B cell (primary cell): ENCODE data around the gene KANK2. TPM values are rescaled to one million over a fixed set of nuclear protein-coding genes. Genes with fewer than 3 reads are reported as not detected.

ENCODE experiments used
- ATAC-seq: fragments of 200-7000 bp; cut with Tn5 transposase; one replicate; pipeline ENCODE4 v1.10.0; 2021; ENCODE audit warnings: low read depth, mild to moderate bottlenecking, moderate number of reproducible peaks, moderate library complexity
- CTCF ChIA-PET: fragments of 350-600 bp; sonication (Branson Sonifier 250); formaldehyde crosslinking; loops from one replicate; lab custom pipeline; 2021; ENCODE audit warnings: antibody characterized with exemption, inconsistent platforms; lab: Charles Lee
- POLR2A ChIA-PET: fragments of 350-600 bp; sonication (Branson Sonifier 250); formaldehyde crosslinking; loops from one replicate; lab custom pipeline; 2021; ENCODE audit warnings: antibody characterized with exemption; lab: Charles Lee
- DNase-seq: peaks from one replicate; pipeline ENCODE4 v3.0.0; 2013
- H2AFZ ChIP-seq: 2 replicates; pipeline ENCODE4 v1.6.1; 2012; ENCODE audit warnings: mild to moderate bottlenecking, low read depth, low read length; ENCODE audit not compliant: insufficient read depth, poor library complexity, severe bottlenecking
- H3K27ac ChIP-seq, 2 donors: 1 replicate in 1 of 2; 2 replicates in 1 of 2; pipeline ENCODE4 v1.5.1; 2012 to 2013; ENCODE audit warnings: low read length in 2 of 2, mild to moderate bottlenecking in 2 of 2, moderate library complexity in 1 of 2
- H3K27me3 ChIP-seq, 4 experiments: fragments of 200-600 bp in 1 of 4; sonication (generic) in 1 of 4; replicated peaks in 1 of 4; 1 replicate in 2 of 4; 2 replicates in 2 of 4; pipeline versions ENCODE4 v1.6.1 to v1.7.0; 2013 to 2016; ENCODE audit warnings: low read length in 3 of 4, mild to moderate bottlenecking in 2 of 4, mixed read lengths in 1 of 4, moderate library complexity in 1 of 4; ENCODE audit not compliant: insufficient read depth in 4 of 4, control insufficient read depth in 3 of 4; ENCODE audit errors: control extremely low read depth in 1 of 4
- H3K36me3 ChIP-seq, 2 experiments: replicated peaks in 1 of 2; 1 replicate in 1 of 2; 2 replicates in 1 of 2; pipeline versions ENCODE4 v1.6.1 to v1.7.1; 2013; ENCODE audit warnings: low read length in 1 of 2; ENCODE audit not compliant: insufficient read depth in 2 of 2, control insufficient read depth in 1 of 2; ENCODE audit errors: control extremely low read depth in 1 of 2, extremely low read depth in 1 of 2
- H3K4me1 ChIP-seq, 2 donors: fragments of 200-600 bp in 1 of 2; sonication (generic) in 1 of 2; 1 replicate in 1 of 2; 2 replicates in 1 of 2; pipeline versions ENCODE4 v1.5.1 to v1.6.1; 2013 to 2017; ENCODE audit warnings: low read length in 2 of 2; ENCODE audit not compliant: control insufficient read depth in 2 of 2, insufficient read depth in 2 of 2
- H3K4me2 ChIP-seq: replicated peaks from 2 replicates; pipeline ENCODE3; 2012; ENCODE audit warnings: mild to moderate bottlenecking, low read depth, low read length; ENCODE audit not compliant: poor library complexity, severe bottlenecking
- H3K4me3 ChIP-seq, 5 experiments: fragments of 200-600 bp in 1 of 5; sonication (generic) in 1 of 5; 1 replicate in 3 of 5; 2 replicates in 2 of 5; pipeline versions ENCODE4 v1.5.1 to v1.7.0; 2011 to 2016; ENCODE audit warnings: low read length in 4 of 5, mild to moderate bottlenecking in 4 of 5, low read depth in 2 of 5, control low read depth in 1 of 5, moderate library complexity in 1 of 5; ENCODE audit not compliant: insufficient read depth in 1 of 5; ENCODE audit errors: control extremely low read depth in 1 of 5, extremely low read depth in 1 of 5
- H3K79me2 ChIP-seq: fragments of 200-600 bp; sonication (generic); one replicate; pipeline ENCODE4 v1.6.0; 2016; ENCODE audit warnings: low read length; ENCODE audit not compliant: control insufficient read depth, insufficient read depth
- H3K9ac ChIP-seq: fragments of 200-600 bp; sonication (generic); 2 replicates; pipeline ENCODE4 v1.6.1; 2017; ENCODE audit warnings: mild to moderate bottlenecking, low read length, moderate library complexity
- H3K9me3 ChIP-seq, 3 donors: one replicate each; pipeline versions ENCODE4 v1.6.1 to v1.7.1; 2013; ENCODE audit warnings: low read length in 2 of 3; ENCODE audit not compliant: control insufficient read depth in 2 of 3, insufficient read depth in 1 of 3; ENCODE audit errors: control extremely low read depth in 1 of 3
- H4K20me1 ChIP-seq: 2 replicates; pipeline ENCODE4 v1.6.0; 2012; ENCODE audit warnings: mild to moderate bottlenecking, low read length; ENCODE audit not compliant: insufficient read depth, control insufficient read depth, poor library complexity, severe bottlenecking
- H3K27ac Mint-ChIP-seq: one replicate; pipeline ENCODE4 v1.8.0; 2021; ENCODE audit warnings: mixed read lengths
- H3K27me3 Mint-ChIP-seq: one replicate; pipeline ENCODE4 v1.8.0; 2021; ENCODE audit warnings: mixed read lengths
- H3K4me1 Mint-ChIP-seq: one replicate; pipeline ENCODE4 v1.8.0; 2021; ENCODE audit warnings: mixed read lengths
- H3K4me3 Mint-ChIP-seq: one replicate; pipeline ENCODE4 v1.8.0; 2021; ENCODE audit warnings: mixed read lengths
- H3K9me3 Mint-ChIP-seq: one replicate; pipeline ENCODE4 v1.8.0; 2022; ENCODE audit warnings: mixed read lengths; ENCODE audit not compliant: insufficient read depth
- EZH2 ChIP-seq: IDR thresholded peaks from 2 replicates; pipeline ENCODE4 v1.6.1; 2012; ENCODE audit warnings: borderline replicate concordance, low read depth, mild to moderate bottlenecking, moderate library complexity, low read length; ENCODE audit not compliant: insufficient read depth, poor library complexity, severe bottlenecking
- WGBS: methylation state at CpG from one replicate; pipeline ENCODE4 v1.1.5; 2013; ENCODE audit warnings: missing lambda C conversion rate; ENCODE audit not compliant: insufficient coverage; 5-methylcytosine and 5-hydroxymethylcytosine counted together
- intact Hi-C: fragments of 100-400 bp; cut with micrococcal nuclease; formaldehyde crosslinking; loops from one replicate; pipeline ENCODE4 v1.10.0; 2022
- polyA plus RNA-seq: library from polyadenylated mRNA; depleted of rRNA; stranded (reverse); fragments of >200 nt; gene quantifications from 2 replicates; pipeline ENCODE4 v1.2.3, GENCODE V29; 2012
- total RNA-seq, 2 donors: library from RNA; stranded (reverse); fragments of 120-200 nt in 1 of 2; gene quantifications; 1 replicate in 1 of 2; 2 replicates in 1 of 2; pipeline versions ENCODE4 v1.2.3 to v1.2.4, GENCODE V29; 2013 to 2022
- TF ChIP-seq, protein P1 (sequence below): fragments of 200-600 bp; IDR thresholded peaks from one replicate; pipeline ENCODE4 v1.8.0; 2022; ENCODE audit warnings: antibody characterized with exemption, mild to moderate bottlenecking

KANK2 gene
- total and polyA plus RNA-seq, 2 donors (not counting 1 experiment from before 2014, with no cell fraction given): 0.54 to 18.9 TPM

DNA sequence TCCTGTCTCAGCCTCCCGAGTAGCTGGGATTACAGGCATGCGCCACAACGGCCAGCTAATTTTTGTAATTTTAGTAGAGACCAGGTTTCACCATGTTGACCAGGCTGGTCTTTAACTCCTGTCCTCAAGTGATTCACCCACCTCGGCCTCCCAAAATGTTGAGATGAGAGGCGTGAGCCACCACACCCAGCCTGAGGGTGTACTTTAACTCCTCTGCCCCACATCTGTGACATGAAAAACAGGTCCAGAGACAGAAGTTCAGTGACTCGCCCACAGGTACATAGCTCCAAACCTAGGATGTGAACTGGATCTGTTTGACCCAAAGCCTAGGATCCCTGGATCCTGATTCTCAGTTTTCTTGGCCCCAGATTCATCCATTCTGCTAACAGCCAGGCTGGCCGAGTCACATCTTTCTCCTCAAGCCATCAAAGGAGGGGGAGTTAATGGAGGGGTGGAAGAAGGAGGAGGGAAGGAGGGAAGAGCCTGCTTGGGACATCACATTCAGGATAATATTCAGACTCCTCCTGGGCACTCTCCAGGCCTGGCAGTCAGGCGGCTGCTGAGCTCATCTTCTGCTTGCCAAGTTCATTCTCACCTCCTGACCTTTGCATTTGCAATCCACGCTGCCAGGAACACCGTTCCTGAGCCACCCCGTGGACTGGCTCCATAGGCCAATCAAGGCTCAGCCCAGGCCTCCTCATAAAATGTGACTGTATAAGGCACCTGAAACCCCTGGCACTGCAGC, 44.9 kb downstream of the KANK2 start:
- H3K4me1 Mint-ChIP-seq: peaks cover 10% of the 10 kb centered on the region
- Histone ChIP-seq H3K27me3 (peaks cover 0 to 4% (median 0%) of the 10 kb centered on the region in 4 experiments), H3K4me1 (peaks cover 10 to 14% of the 10 kb centered on the region in 2 donors), H3K4me2 (no peak overlapping the region), H3K27ac (no peak overlapping the region), H2AFZ (no peak overlapping the region), H3K9me3 (peaks cover 0 to 2% (median 0%) of the 10 kb centered on the region in 3 donors), H4K20me1 (no peaks in the 10 kb centered on the region), H3K4me3 (no peak overlapping the region), H3K36me3 (no peaks in the 10 kb centered on the region), H3K9ac (no peak overlapping the region), H3K79me2 (peaks cover 15% of the 10 kb centered on the region)
- TF ChIP-seq EZH2: no peak
- TF ChIP-seq, protein P1, sequence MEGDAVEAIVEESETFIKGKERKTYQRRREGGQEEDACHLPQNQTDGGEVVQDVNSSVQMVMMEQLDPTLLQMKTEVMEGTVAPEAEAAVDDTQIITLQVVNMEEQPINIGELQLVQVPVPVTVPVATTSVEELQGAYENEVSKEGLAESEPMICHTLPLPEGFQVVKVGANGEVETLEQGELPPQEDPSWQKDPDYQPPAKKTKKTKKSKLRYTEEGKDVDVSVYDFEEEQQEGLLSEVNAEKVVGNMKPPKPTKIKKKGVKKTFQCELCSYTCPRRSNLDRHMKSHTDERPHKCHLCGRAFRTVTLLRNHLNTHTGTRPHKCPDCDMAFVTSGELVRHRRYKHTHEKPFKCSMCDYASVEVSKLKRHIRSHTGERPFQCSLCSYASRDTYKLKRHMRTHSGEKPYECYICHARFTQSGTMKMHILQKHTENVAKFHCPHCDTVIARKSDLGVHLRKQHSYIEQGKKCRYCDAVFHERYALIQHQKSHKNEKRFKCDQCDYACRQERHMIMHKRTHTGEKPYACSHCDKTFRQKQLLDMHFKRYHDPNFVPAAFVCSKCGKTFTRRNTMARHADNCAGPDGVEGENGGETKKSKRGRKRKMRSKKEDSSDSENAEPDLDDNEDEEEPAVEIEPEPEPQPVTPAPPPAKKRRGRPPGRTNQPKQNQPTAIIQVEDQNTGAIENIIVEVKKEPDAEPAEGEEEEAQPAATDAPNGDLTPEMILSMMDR: no peak
- no peaks in the 10 kb centered on the region for H3K27me3 Mint-ChIP-seq
- intact Hi-C loops: loop anchor here (10.0 kb wide), 1 partner anchor 278 kb away; the partner anchor contains the start of gene CARM1
- DNase-seq (no peak), ATAC-seq (no peak)
- CTCF ChIA-PET: interaction anchor here (0.8 kb wide), 1 partner anchor 117 kb away, joined by 3 read pairs; no protein-coding TSS in a partner anchor
- no peaks in the 10 kb centered on the region for H3K9me3 Mint-ChIP-seq
- POLR2A ChIA-PET: no interaction called here
- H3K27ac Mint-ChIP-seq: no peak overlapping the region
- WGBS: 97% methylated on average over 10 of the region's 11 CpGs
- H3K4me3 Mint-ChIP-seq: no peak overlapping the region

DNA sequence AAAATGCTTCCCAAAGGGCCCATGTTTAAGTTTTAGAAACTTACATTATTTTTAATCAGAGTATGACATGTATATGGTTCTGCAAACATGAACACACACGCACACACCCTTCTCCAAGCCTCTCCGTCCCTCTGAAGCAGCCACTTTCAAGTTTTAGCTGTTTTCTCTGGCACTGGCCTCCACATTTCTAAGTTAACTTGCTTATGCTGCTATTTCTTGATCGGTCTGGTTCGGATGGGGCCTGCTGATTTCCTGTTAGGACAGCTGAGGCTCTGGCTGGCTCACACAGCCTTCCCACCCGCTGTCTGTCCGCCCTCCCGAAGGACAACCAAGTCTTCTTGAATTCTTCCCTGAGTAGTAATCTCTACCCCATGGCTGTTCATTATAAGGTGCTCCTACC, 46.2 kb downstream of the KANK2 start:
- Histone ChIP-seq H4K20me1 (no peaks in the 10 kb centered on the region), H3K36me3 (no peaks in the 10 kb centered on the region), H3K27me3 (peaks cover 0 to 4% (median 0%) of the 10 kb centered on the region in 4 experiments), H3K9me3 (no peaks in the 10 kb centered on the region), H3K4me3 (no peak overlapping the region), H3K4me2 (no peak overlapping the region), H2AFZ (no peak overlapping the region), H3K27ac (no peak overlapping the region), H3K79me2 (peaks cover 15% of the 10 kb centered on the region), H3K4me1 (peaks cover 9 to 12% of the 10 kb centered on the region in 2 donors), H3K9ac (no peak overlapping the region)
- no peak overlapping the region for H3K27ac Mint-ChIP-seq
- ChIA-PET POLR2A (no interaction called here), CTCF (interaction anchor here (0.7 to 1.5 kb wide), 4 partner anchors 53 to 614 kb away, joined by 3 to 5 read pairs (median 4); no protein-coding TSS in a partner anchor)
- no peaks in the 10 kb centered on the region for H3K27me3 Mint-ChIP-seq
- no peaks in the 10 kb centered on the region for H3K9me3 Mint-ChIP-seq
- intact Hi-C loops: loop anchor here (10.0 kb wide), 1 partner anchor 276 kb away; the partner anchor contains the start of gene CARM1
- no peak overlapping the region for H3K4me3 Mint-ChIP-seq
- H3K4me1 Mint-ChIP-seq: peaks cover 10% of the 10 kb centered on the region
- WGBS: 94% methylated on average over 5 of the region's 7 CpGs
- DNase-seq: no peak
- TF ChIP-seq EZH2: no peak
- TF ChIP-seq, protein P1: no peak
- ATAC-seq: no peak
